Measurements from ENCODE around the gene TMEM80. TPM values are rescaled to one million over a fixed set of nuclear protein-coding genes. Genes with fewer than 3 reads are reported as not detected.
A peak's percentile ranks its signal among the peaks of the same experiment; 100 is the strongest.

The TMEM80 gene
- total RNA-seq, 2 experiments from 2014 or later = 21.0 to 22.0 TPM

DNA sequence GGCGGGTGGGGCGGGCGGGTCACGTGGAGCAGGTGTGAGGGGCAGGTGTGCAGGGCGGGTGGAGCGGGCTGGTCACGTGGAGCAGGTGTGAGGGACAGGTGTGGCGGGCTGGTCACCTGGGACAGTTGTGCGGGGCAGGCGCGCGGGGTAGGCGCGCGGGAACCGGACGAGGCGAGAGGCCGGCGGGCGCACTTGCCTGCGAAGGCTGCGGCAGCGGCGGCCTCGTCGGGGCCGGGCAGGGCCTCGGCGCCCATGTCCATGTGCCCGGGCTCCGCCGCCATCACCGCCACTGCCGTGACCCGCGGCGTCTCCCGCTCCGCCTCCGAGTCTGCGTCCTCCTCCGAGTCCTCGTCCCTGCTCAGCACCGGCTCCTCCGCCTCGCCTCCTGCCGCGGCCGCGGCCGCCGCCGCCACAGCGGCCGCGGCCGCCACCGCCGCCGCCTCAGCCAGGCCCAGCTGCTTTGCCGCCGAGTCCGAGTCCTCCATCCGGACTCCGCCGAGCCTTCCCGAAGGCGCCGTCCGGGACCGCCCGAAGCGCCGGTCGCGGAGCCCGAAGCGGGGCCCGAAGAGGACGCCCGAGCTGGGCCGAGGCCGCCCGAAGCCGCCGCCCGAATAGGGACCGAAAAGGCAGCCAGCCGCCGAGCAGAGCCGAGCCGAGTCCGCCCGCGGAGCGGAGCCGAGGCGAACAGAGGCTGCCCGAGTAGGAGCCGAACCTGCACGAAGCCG is 891 bp upstream of the TMEM80 start, which contains the start of gene DEAF1:
Gene DEAF1 (minus strand): TSS at position 660 of the 725 bp plus-strand sequence. CDS start 175 bp downstream, at position 485.
- Histone ChIP-seq H3K27ac (ENCODE audit: low read depth in 1 of 2, low read length in 2 of 2) (peak within 1 kb of the TSS; percentile 99 to 100), H3K4me3 (ENCODE audit: low read length) (peak within 1 kb of the TSS; percentile 94), H3K36me3 (ENCODE audit: insufficient read depth, low read length) (peaks cover 2% of the 10 kb centered on the region), H3K4me1 (ENCODE audit: insufficient read depth, low read length) (peaks cover 76% of the 10 kb centered on the region), H3K27me3 (ENCODE audit: control insufficient read depth in 1 of 2, insufficient read depth in 2 of 2, low read length in 2 of 2) (no peaks in the 10 kb centered on the region), H3K9me3 (ENCODE audit: control insufficient read depth in 1 of 2, insufficient read depth in 1 of 2, low read length in 2 of 2) (no peaks in the 10 kb centered on the region)
- Mint-ChIP-seq H3K27me3 (no peaks in the 10 kb centered on the region), H3K27ac (peak within 1 kb of the TSS; percentile 96), H3K9me3 (no peaks in the 10 kb centered on the region), H3K4me3 (peak within 1 kb of the TSS; percentile 94), H3K4me1 (ENCODE audit: low read depth) (peaks cover 56% of the 10 kb centered on the region), H3K36me3 (ENCODE audit: low read depth) (peaks cover 19% of the 10 kb centered on the region)
- TF ChIP-seq, protein P1, sequence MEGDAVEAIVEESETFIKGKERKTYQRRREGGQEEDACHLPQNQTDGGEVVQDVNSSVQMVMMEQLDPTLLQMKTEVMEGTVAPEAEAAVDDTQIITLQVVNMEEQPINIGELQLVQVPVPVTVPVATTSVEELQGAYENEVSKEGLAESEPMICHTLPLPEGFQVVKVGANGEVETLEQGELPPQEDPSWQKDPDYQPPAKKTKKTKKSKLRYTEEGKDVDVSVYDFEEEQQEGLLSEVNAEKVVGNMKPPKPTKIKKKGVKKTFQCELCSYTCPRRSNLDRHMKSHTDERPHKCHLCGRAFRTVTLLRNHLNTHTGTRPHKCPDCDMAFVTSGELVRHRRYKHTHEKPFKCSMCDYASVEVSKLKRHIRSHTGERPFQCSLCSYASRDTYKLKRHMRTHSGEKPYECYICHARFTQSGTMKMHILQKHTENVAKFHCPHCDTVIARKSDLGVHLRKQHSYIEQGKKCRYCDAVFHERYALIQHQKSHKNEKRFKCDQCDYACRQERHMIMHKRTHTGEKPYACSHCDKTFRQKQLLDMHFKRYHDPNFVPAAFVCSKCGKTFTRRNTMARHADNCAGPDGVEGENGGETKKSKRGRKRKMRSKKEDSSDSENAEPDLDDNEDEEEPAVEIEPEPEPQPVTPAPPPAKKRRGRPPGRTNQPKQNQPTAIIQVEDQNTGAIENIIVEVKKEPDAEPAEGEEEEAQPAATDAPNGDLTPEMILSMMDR (IDR thresholded peaks at IDR 0.05) = no peak
- ATAC-seq (ENCODE audit: poor library complexity) (peak; percentile 79), DNase-seq (peak; percentile 98 to 100 (median 99))
- ChIA-PET CTCF (interaction anchor here (2.6 kb wide), 1 partner anchor 28 kb away, joined by 16 read pairs; no protein-coding TSS in a partner anchor), POLR2A (interaction anchor here (0.7 to 3.9 kb wide), 20 partner anchors 10 to 487 kb away, joined by 3 to 41 read pairs (median 9); partner anchors contain the start of genes BET1L, IRF7, LMNTD2 and PHRF1)
- intact Hi-C loops (cut with DNase I, micrococcal nuclease) = loop anchor here (1.0 to 10.0 kb wide), 6 partner anchors 33 to 159 kb away; partner anchors contain the start of genes SLC25A22 (in 2 of the 2), GATD1 (in 1 of the 2), HRAS (in 1 of the 2) and LMNTD2 (in 1 of the 2)

DNA sequence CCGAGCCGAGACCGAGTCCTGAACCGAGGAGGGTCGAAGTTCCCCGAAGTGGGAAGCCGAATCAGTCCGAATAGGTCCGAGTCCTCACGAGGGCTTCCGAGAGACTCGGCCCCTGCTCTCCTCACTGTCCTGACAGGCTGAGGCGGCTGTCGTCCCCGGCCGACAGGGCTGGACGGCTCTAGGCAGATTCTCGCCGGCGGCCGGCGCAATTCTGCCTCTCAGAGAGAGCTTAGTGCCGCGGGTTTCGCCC is 403 bp upstream of the TMEM80 start:
- CTCF ChIA-PET = interaction anchor here (1.2 to 2.6 kb wide), 2 partner anchors 28 to 177 kb away, joined by 6 to 16 read pairs; no protein-coding TSS in a partner anchor
- Mint-ChIP-seq H3K9me3 (no peaks in the 10 kb centered on the region), H3K27me3 (no peaks in the 10 kb centered on the region), H3K36me3 (ENCODE audit: low read depth) (peaks cover 18% of the 10 kb centered on the region), H3K27ac (peak overlapping the region; percentile 95), H3K4me3 (peak overlapping the region; percentile 94), H3K4me1 (ENCODE audit: low read depth) (peaks cover 56% of the 10 kb centered on the region)
- intact Hi-C loops (cut with DNase I, micrococcal nuclease) = loop anchor here (1.0 to 10.0 kb wide), 4 partner anchors 82 to 160 kb away; partner anchors contain the start of genes SLC25A22 (in 2 of the 2), GATD1 (in 1 of the 2), HRAS (in 1 of the 2) and LMNTD2 (in 1 of the 2)
- peaks cover 73% of the 10 kb centered on the region for H3K4me1 ChIP-seq (ENCODE audit: insufficient read depth, low read length)
- H3K36me3 ChIP-seq (ENCODE audit: insufficient read depth, low read length) = no peaks in the 10 kb centered on the region
- ATAC-seq (ENCODE audit: poor library complexity) (no peak), DNase-seq (no peak)
- no peaks in the 10 kb centered on the region for H3K27me3 ChIP-seq (ENCODE audit: control insufficient read depth in 1 of 2, insufficient read depth in 2 of 2, low read length in 2 of 2)
- TF ChIP-seq, protein P1 (IDR thresholded peaks at IDR 0.05) = no peak
- peak overlapping the region; percentile 99 to 100 for H3K27ac ChIP-seq (ENCODE audit: low read depth in 1 of 2, low read length in 2 of 2)
- H3K4me3 ChIP-seq (ENCODE audit: low read length) = peak overlapping the region; percentile 94
- H3K9me3 ChIP-seq (ENCODE audit: control insufficient read depth in 1 of 2, insufficient read depth in 1 of 2, low read length in 2 of 2) = no peaks in the 10 kb centered on the region
- POLR2A ChIA-PET = interaction anchor here (0.7 to 3.9 kb wide), 26 partner anchors 10 to 488 kb away, joined by 3 to 41 read pairs (median 6); partner anchors contain the start of genes BET1L, IRF7, LMNTD2 and PHRF1

DNA sequence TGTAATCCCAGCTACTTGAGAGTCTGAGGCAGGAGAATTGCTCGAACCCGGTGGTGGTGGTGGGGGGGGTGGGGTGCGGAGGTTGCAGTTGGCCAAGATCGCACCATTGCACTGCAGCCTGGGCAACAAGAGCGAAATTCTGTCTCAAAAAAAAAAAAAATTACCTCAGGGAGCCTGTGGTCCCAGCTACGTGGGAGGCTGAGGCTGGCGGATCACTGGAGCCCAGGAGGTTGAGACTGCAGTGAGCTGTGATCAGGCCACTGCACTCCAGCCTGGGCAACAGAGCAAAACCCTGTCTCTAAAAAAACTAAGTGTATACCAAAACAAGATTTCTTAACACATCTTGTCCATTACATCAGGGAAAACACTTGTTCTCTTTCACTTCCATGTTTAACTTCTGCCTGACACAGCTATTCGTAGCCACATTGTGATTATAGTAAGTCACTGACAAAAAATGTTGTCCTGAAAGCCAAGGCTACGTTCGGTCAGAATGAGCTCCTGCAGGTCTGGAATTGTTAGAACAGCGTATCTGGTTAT is 1.4 kb downstream of the TMEM80 start:
- intact Hi-C loops (cut with DNase I, micrococcal nuclease) = loop anchor here (1.0 to 10.0 kb wide), 3 partner anchors 30 to 132 kb away; partner anchors contain the start of genes SLC25A22 (in 2 of the 2), LMNTD2 (in 1 of the 2) and RASSF7 (in 1 of the 2)
- Mint-ChIP-seq H3K36me3 (ENCODE audit: low read depth) (peaks cover 10% of the 10 kb centered on the region), H3K4me3 (peak overlapping the region; percentile 68), H3K4me1 (ENCODE audit: low read depth) (peaks cover 38% of the 10 kb centered on the region), H3K9me3 (no peaks in the 10 kb centered on the region), H3K27me3 (no peaks in the 10 kb centered on the region), H3K27ac (peak overlapping the region; percentile 74)
- DNase-seq (peak in 1 of 14 experiments; percentile 37), ATAC-seq (ENCODE audit: poor library complexity) (no peak)
- ChIA-PET POLR2A (interaction anchor here (1.1 to 3.9 kb wide), 7 partner anchors 8 to 160 kb away, joined by 4 to 41 read pairs (median 15); partner anchors contain the start of genes LRRC56 and PHRF1), CTCF (interaction anchor here (0.6 to 2.6 kb wide), 4 partner anchors 26 to 142 kb away, joined by 3 to 16 read pairs (median 6); no protein-coding TSS in a partner anchor)
- Histone ChIP-seq H3K9me3 (ENCODE audit: control insufficient read depth in 1 of 2, insufficient read depth in 1 of 2, low read length in 2 of 2) (no peaks in the 10 kb centered on the region), H3K27ac (ENCODE audit: low read depth in 1 of 2, low read length in 2 of 2) (no peak overlapping the region), H3K36me3 (ENCODE audit: insufficient read depth, low read length) (peaks cover 4% of the 10 kb centered on the region), H3K27me3 (ENCODE audit: control insufficient read depth in 1 of 2, insufficient read depth in 2 of 2, low read length in 2 of 2) (no peaks in the 10 kb centered on the region), H3K4me1 (ENCODE audit: insufficient read depth, low read length) (peaks cover 56% of the 10 kb centered on the region), H3K4me3 (ENCODE audit: low read length) (no peak overlapping the region)
- TF ChIP-seq, protein P1 (IDR thresholded peaks at IDR 0.05) = no peak
